Activated CD8-positive, alpha-beta T cell treated with anti-CD3 and anti-CD28 coated beads for 36 hours (primary cell): ENCODE results near the gene SLC7A6. TPM values are rescaled to one million over a fixed set of nuclear protein-coding genes. Genes with fewer than 3 reads are reported as not detected.

Experiments used
- ATAC-seq: fragments of 200-7000 bp; cut with Tn5 transposase; one replicate; pipeline ENCODE4 v1.10.0; 2021; ENCODE audit warnings: mild to moderate bottlenecking, moderate library complexity
- CTCF ChIA-PET: fragments of 350-600 bp; sonication (Branson Sonifier 250); formaldehyde crosslinking; loops from one replicate; lab custom pipeline; 2021; ENCODE audit warnings: antibody characterized with exemption; lab: Charles Lee
- POLR2A ChIA-PET: fragments of 350-600 bp; sonication (Branson Sonifier 250); formaldehyde crosslinking; loops from one replicate; lab custom pipeline; 2021; ENCODE audit warnings: antibody characterized with exemption; lab: Charles Lee
- DNase-seq: peaks from one replicate; pipeline ENCODE4 v3.0.0-alpha.2; 2020
- H3K27ac Mint-ChIP-seq: one replicate; pipeline ENCODE4 v1.8.0; 2021; ENCODE audit warnings: mild to moderate bottlenecking, mixed read lengths
- H3K27me3 Mint-ChIP-seq: one replicate; pipeline ENCODE4 v1.8.0; 2021; ENCODE audit warnings: mixed read lengths
- H3K36me3 Mint-ChIP-seq: one replicate; pipeline ENCODE4 v1.8.0; 2021; ENCODE audit warnings: low read depth, mixed read lengths
- H3K4me1 Mint-ChIP-seq: one replicate; pipeline ENCODE4 v1.8.0; 2021; ENCODE audit warnings: low read depth, mixed read lengths
- H3K4me3 Mint-ChIP-seq: one replicate; pipeline ENCODE4 v1.8.0; 2021; ENCODE audit warnings: mild to moderate bottlenecking, moderate library complexity, mixed read lengths
- H3K9me3 Mint-ChIP-seq: one replicate; pipeline ENCODE4 v1.8.0; 2021; ENCODE audit warnings: mixed read lengths
- intact Hi-C: fragments of 100-400 bp; cut with micrococcal nuclease; formaldehyde crosslinking; loops from one replicate; pipeline ENCODE4 v1.10.0; 2022
- total RNA-seq, 2 experiments: library from RNA; stranded (reverse); gene quantifications; one replicate each; pipeline ENCODE4 v1.2.3, GENCODE V29; 2021
- TF ChIP-seq, protein P1 (sequence below): fragments of 200-600 bp; IDR thresholded peaks from one replicate; pipeline ENCODE4 v1.8.0; 2022; ENCODE audit warnings: antibody characterized with exemption, mild to moderate bottlenecking

Gene SLC7A6
- total RNA-seq, 2 experiments from 2014 or later, result 73.8 to 76.9 TPM

GRCh38 chr16:68328860-68329390 lies 64.6 kb downstream of the SLC7A6 start:
- no peaks in the 10 kb centered on the region for H3K9me3 Mint-ChIP-seq
- TF ChIP-seq, protein P1, sequence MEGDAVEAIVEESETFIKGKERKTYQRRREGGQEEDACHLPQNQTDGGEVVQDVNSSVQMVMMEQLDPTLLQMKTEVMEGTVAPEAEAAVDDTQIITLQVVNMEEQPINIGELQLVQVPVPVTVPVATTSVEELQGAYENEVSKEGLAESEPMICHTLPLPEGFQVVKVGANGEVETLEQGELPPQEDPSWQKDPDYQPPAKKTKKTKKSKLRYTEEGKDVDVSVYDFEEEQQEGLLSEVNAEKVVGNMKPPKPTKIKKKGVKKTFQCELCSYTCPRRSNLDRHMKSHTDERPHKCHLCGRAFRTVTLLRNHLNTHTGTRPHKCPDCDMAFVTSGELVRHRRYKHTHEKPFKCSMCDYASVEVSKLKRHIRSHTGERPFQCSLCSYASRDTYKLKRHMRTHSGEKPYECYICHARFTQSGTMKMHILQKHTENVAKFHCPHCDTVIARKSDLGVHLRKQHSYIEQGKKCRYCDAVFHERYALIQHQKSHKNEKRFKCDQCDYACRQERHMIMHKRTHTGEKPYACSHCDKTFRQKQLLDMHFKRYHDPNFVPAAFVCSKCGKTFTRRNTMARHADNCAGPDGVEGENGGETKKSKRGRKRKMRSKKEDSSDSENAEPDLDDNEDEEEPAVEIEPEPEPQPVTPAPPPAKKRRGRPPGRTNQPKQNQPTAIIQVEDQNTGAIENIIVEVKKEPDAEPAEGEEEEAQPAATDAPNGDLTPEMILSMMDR, result no peak
- no peak overlapping the region for H3K4me3 Mint-ChIP-seq
- no peaks in the 10 kb centered on the region for H3K27me3 Mint-ChIP-seq
- peaks cover 43% of the 10 kb centered on the region for H3K36me3 Mint-ChIP-seq
- ATAC-seq (no peak), DNase-seq (no peak)
- intact Hi-C loops, result loop anchor here (1.0 kb wide), 1 partner anchor 67 kb away; no protein-coding TSS in a partner anchor
- ChIA-PET POLR2A (interaction anchor here (0.7 to 7.3 kb wide), 13 partner anchors 9 to 377 kb away, joined by 3 to 56 read pairs (median 3); partner anchors contain the start of genes PLA2G15, PRMT7, SLC7A6 and SLC7A6OS), CTCF (interaction anchor here (0.6 to 13.2 kb wide), 43 partner anchors 8 to 512 kb away, joined by 3 to 444 read pairs (median 5); partner anchors contain the start of genes PLA2G15, PRMT7, SLC7A6 and SLC7A6OS)
- no peak overlapping the region for H3K27ac Mint-ChIP-seq
- peaks cover 31% of the 10 kb centered on the region for H3K4me1 Mint-ChIP-seq

GRCh38 chr16:68331879-68332410 lies 67.6 kb downstream of the SLC7A6 start:
- peaks cover 26% of the 10 kb centered on the region for H3K4me1 Mint-ChIP-seq
- TF ChIP-seq, protein P1, result no peak
- DNase-seq, result no peak
- CTCF ChIA-PET, result interaction anchor here (1.0 to 11.4 kb wide), 4 partner anchors 21 to 70 kb away, joined by 3 to 102 read pairs (median 4); partner anchors contain the start of genes PRMT7, SLC7A6 and SLC7A6OS
- peaks cover 46% of the 10 kb centered on the region for H3K36me3 Mint-ChIP-seq
- no peaks in the 10 kb centered on the region for H3K27me3 Mint-ChIP-seq
- peak overlapping the region; percentile 21 for H3K27ac Mint-ChIP-seq
- POLR2A ChIA-PET, result interaction anchor here (0.7 kb wide), 1 partner anchor 34 kb away, joined by 4 read pairs; no protein-coding TSS in a partner anchor
- H3K4me3 Mint-ChIP-seq, result no peak overlapping the region
- no peaks in the 10 kb centered on the region for H3K9me3 Mint-ChIP-seq
- intact Hi-C loops, result no loop called here
- no peak for ATAC-seq

DNA sequence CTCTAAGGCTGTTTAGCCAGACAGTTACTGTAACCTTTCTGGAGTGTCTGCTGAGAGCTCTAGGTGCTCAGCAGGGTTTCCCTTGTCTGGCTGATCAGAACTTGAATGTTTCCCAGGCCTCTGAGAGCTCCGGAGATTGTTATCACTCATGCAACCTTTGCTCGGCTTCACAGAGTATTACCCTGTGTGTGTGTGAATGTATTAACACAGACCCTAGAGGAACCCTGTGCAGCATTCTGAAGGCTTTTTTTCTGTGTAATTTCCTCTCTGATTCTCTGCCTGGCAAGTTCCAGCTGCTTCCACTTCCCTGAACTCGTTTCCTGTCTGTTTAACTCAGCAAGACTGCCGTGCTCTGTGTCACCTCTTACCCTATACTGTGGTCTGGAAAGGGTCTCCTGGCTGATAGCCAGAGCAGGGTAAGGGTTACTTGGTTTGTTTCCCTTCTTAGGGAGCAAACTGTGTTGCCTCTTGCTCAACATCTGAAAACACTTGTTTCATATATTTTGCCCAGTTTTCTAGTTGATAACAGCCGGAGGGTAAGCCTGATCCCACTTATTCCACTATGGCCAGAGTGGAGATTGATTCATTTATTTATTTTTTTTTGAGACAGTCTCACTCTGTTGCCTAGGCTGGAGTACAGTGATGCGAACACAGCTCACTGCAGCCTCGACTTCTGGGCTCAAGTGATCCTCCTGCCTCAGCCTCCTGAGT lies 68.2 kb downstream of the SLC7A6 start:
- ATAC-seq, result no peak
- intact Hi-C loops, result no loop called here

GRCh38 chr16:68335175-68335574 lies 70.8 kb downstream of the SLC7A6 start:
- Mint-ChIP-seq H3K4me3 (no peak overlapping the region), H3K4me1 (peaks cover 11% of the 10 kb centered on the region), H3K9me3 (no peaks in the 10 kb centered on the region), H3K27me3 (no peaks in the 10 kb centered on the region), H3K27ac (no peak overlapping the region), H3K36me3 (peaks cover 60% of the 10 kb centered on the region)
- DNase-seq (no peak), ATAC-seq (no peak)
- ChIA-PET CTCF (interaction anchor here (0.9 to 11.4 kb wide), 2 partner anchors 9 to 73 kb away, joined by 3 to 102 read pairs; partner anchors contain the start of gene SLC7A6), POLR2A (interaction anchor here (1.0 to 2.1 kb wide), 2 partner anchors 16 to 71 kb away, joined by 3 to 4 read pairs; partner anchors contain the start of gene SLC7A6)
- intact Hi-C loops, result no loop called here
- TF ChIP-seq, protein P1, result no peak

More for the DNA sequence above, 68.2 kb downstream of the SLC7A6 start:
- POLR2A ChIA-PET, result interaction anchor here (0.7 to 1.6 kb wide), 2 partner anchors 35 to 68 kb away, joined by 4 to 5 read pairs; partner anchors contain the start of gene SLC7A6
- peaks cover 21% of the 10 kb centered on the region for H3K4me1 Mint-ChIP-seq
- CTCF ChIA-PET, result interaction anchor here (0.6 to 11.4 kb wide), 5 partner anchors 22 to 78 kb away, joined by 3 to 102 read pairs (median 3); partner anchors contain the start of genes PRMT7, SLC7A6 and SLC7A6OS
- H3K9me3 Mint-ChIP-seq, result no peaks in the 10 kb centered on the region
- H3K36me3 Mint-ChIP-seq, result peaks cover 49% of the 10 kb centered on the region
- DNase-seq, result no peak
- H3K4me3 Mint-ChIP-seq, result no peak overlapping the region
- TF ChIP-seq, protein P1, result no peak
- no peaks in the 10 kb centered on the region for H3K27me3 Mint-ChIP-seq
- H3K27ac Mint-ChIP-seq, result peak overlapping the region; percentile 21
